Neural progenitor cell (in vitro differentiated cells): ENCODE results near the gene MINDY4B. TPM values are rescaled to one million over a fixed set of nuclear protein-coding genes. Genes with fewer than 3 reads are reported as not detected.

Experiments used
- DNase-seq: peaks from one replicate; pipeline ENCODE4 v3.0.0-alpha.2; 2016; ENCODE audit warnings: low spot score
- H2AFZ ChIP-seq: fragments of 200-600 bp; sonication (generic); replicated peaks from 2 replicates; pipeline ENCODE4 v1.6.1; 2016; ENCODE audit warnings: antibody characterized with exemption
- H3F3A ChIP-seq: fragments of 200-600 bp; sonication (generic); 2 replicates; pipeline ENCODE4 v1.6.1; 2016; ENCODE audit warnings: antibody characterized with exemption, low read depth
- H3K27ac ChIP-seq: fragments of 200-600 bp; sonication (generic); 2 replicates; pipeline ENCODE4 v1.5.1; 2016; ENCODE audit warnings: mild to moderate bottlenecking
- H3K27me3 ChIP-seq: fragments of 200-600 bp; sonication (generic); 2 replicates; pipeline ENCODE4 v1.6.1; 2016; ENCODE audit warnings: mild to moderate bottlenecking, moderate library complexity
- H3K36me3 ChIP-seq: fragments of 200-600 bp; sonication (generic); 2 replicates; pipeline ENCODE4 v1.5.1; 2016
- H3K4me1 ChIP-seq: fragments of 200-600 bp; sonication (generic); 2 replicates; pipeline ENCODE4 v1.6.1; 2016; ENCODE audit warnings: mixed run types
- H3K4me2 ChIP-seq: fragments of 200-600 bp; sonication (generic); 2 replicates; pipeline ENCODE4 v1.6.1; 2016
- H3K4me3 ChIP-seq: fragments of 200-600 bp; sonication (generic); 2 replicates; pipeline ENCODE4 v1.5.1; 2016
- H3K79me2 ChIP-seq: fragments of 200-600 bp; sonication (generic); 2 replicates; pipeline ENCODE4 v1.6.1; 2016; ENCODE audit warnings: low read depth
- H3K9ac ChIP-seq: fragments of 200-600 bp; sonication (generic); 2 replicates; pipeline ENCODE4 v1.6.1; 2016
- H3K9me3 ChIP-seq: fragments of 200-600 bp; sonication (generic); 2 replicates; pipeline ENCODE4 v1.5.1; 2016; ENCODE audit warnings: low read depth
- H4K20me1 ChIP-seq: fragments of 200-600 bp; sonication (generic); 2 replicates; pipeline ENCODE4 v1.6.1; 2016; ENCODE audit warnings: low read depth
- H3K27ac Mint-ChIP-seq: 3 replicates; pipeline ENCODE4 v1.8.0; 2021; ENCODE audit warnings: mixed read lengths
- H3K27me3 Mint-ChIP-seq: 2 replicates; pipeline ENCODE4 v1.8.0; 2022; ENCODE audit warnings: low read depth, mild to moderate bottlenecking, inconsistent platforms, moderate library complexity, mixed read lengths; ENCODE audit not compliant: insufficient read depth
- H3K36me3 Mint-ChIP-seq: 3 replicates; pipeline ENCODE4 v1.8.0; 2021; ENCODE audit warnings: mixed read lengths
- H3K4me1 Mint-ChIP-seq: 3 replicates; pipeline ENCODE4 v1.8.0; 2021; ENCODE audit warnings: mixed read lengths
- H3K4me3 Mint-ChIP-seq: 3 replicates; pipeline ENCODE4 v1.8.0; 2021; ENCODE audit warnings: mild to moderate bottlenecking, moderate library complexity, mixed read lengths
- H3K9me3 Mint-ChIP-seq: 3 replicates; pipeline ENCODE4 v1.8.0; 2020; ENCODE audit warnings: mixed read lengths
- EZH2 ChIP-seq: fragments of 200-600 bp; sonication (generic); IDR thresholded peaks from 2 replicates; pipeline ENCODE4 v1.6.1; 2017; ENCODE audit warnings: antibody characterized with exemption, mild to moderate bottlenecking, moderate library complexity
- EZH2phosphoT487 ChIP-seq: fragments of 200-600 bp; sonication (generic); IDR thresholded peaks from 2 replicates; pipeline ENCODE4 v1.6.1; 2017; ENCODE audit warnings: antibody characterized with exemption
- total RNA-seq: library from RNA; depleted of rRNA; stranded (reverse); fragments of >200 nt; gene quantifications from 2 replicates; pipeline ENCODE4 v1.2.3, GENCODE V29; 2015; ENCODE audit warnings: low replicate concordance
- TF ChIP-seq, protein P1 (sequence below): fragments of 200-600 bp; sonication (generic); IDR thresholded peaks from 2 replicates; pipeline ENCODE4 v1.5.1; 2017; ENCODE audit warnings: antibody characterized with exemption, mild to moderate bottlenecking

Gene MINDY4B
- total RNA-seq, 1 donor from 2014 or later: not detected

DNA sequence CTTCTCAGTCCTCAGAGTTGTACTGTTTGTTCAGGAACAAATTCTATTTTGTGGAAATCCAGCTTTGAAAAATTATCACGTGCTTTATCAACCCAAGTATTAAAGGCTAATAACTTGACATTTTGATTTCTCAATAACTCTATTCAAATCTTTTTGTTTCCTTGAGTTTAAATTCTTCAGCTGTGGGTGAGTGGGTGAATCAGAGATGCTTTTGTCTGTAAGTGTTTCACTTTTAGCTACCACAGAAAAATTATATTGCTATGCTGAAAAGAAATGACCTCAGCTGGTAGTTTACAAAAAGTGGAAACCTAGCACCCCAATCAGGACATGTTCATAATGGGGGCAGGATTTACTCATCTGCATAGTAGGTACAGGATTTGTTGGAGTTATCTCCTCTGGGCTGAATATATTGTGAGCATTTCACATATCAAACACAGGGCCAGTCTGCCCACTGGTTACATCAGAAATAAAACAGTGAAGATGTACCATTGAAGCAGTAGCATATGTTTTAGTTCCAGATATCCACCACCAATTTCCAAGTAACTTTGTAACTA, 30.5 kb downstream of the MINDY4B start:
- Mint-ChIP-seq H3K27ac (no peak overlapping the region), H3K9me3 (no peaks in the 10 kb centered on the region)
- no peak overlapping the region for H3K27ac ChIP-seq

GRCh38 chr3:150871192-150871591, 34.0 kb downstream of the MINDY4B start:
- Histone ChIP-seq H3K27ac (no peak overlapping the region), H4K20me1 (no peaks in the 10 kb centered on the region), H3K79me2 (no peaks in the 10 kb centered on the region), H3K36me3 (no peaks in the 10 kb centered on the region), H3K4me2 (no peak overlapping the region), H3K9ac (no peak overlapping the region), H2AFZ (no peak overlapping the region), H3F3A (no peaks in the 10 kb centered on the region), H3K9me3 (no peaks in the 10 kb centered on the region), H3K27me3 (no peaks in the 10 kb centered on the region), H3K4me3 (no peak overlapping the region), H3K4me1 (peaks cover 5% of the 10 kb centered on the region)
- DNase-seq: no peak
- no peaks in the 10 kb centered on the region for H3K36me3 Mint-ChIP-seq
- H3K27ac Mint-ChIP-seq: no peak overlapping the region
- TF ChIP-seq EZH2 (no peak), EZH2phosphoT487 (no peak)
- TF ChIP-seq, protein P1, sequence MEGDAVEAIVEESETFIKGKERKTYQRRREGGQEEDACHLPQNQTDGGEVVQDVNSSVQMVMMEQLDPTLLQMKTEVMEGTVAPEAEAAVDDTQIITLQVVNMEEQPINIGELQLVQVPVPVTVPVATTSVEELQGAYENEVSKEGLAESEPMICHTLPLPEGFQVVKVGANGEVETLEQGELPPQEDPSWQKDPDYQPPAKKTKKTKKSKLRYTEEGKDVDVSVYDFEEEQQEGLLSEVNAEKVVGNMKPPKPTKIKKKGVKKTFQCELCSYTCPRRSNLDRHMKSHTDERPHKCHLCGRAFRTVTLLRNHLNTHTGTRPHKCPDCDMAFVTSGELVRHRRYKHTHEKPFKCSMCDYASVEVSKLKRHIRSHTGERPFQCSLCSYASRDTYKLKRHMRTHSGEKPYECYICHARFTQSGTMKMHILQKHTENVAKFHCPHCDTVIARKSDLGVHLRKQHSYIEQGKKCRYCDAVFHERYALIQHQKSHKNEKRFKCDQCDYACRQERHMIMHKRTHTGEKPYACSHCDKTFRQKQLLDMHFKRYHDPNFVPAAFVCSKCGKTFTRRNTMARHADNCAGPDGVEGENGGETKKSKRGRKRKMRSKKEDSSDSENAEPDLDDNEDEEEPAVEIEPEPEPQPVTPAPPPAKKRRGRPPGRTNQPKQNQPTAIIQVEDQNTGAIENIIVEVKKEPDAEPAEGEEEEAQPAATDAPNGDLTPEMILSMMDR: no peak
- H3K4me1 Mint-ChIP-seq: peaks cover 3% of the 10 kb centered on the region
- no peaks in the 10 kb centered on the region for H3K9me3 Mint-ChIP-seq
- no peaks in the 10 kb centered on the region for H3K27me3 Mint-ChIP-seq
- H3K4me3 Mint-ChIP-seq: no peak overlapping the region

More for the DNA sequence above, 30.5 kb downstream of the MINDY4B start:
- no peak for DNase-seq
- Histone ChIP-seq H3K27me3 (no peaks in the 10 kb centered on the region), H3K79me2 (no peaks in the 10 kb centered on the region), H3K9me3 (no peaks in the 10 kb centered on the region), H4K20me1 (no peaks in the 10 kb centered on the region), H3K36me3 (no peaks in the 10 kb centered on the region), H3F3A (no peaks in the 10 kb centered on the region), H3K4me1 (no peaks in the 10 kb centered on the region), H2AFZ (no peak overlapping the region), H3K4me2 (no peak overlapping the region), H3K9ac (no peak overlapping the region), H3K4me3 (no peak overlapping the region)
- Mint-ChIP-seq H3K4me1 (peaks cover 8% of the 10 kb centered on the region), H3K36me3 (no peaks in the 10 kb centered on the region), H3K27me3 (no peaks in the 10 kb centered on the region), H3K4me3 (no peak overlapping the region)
- no peak for TF ChIP-seq EZH2phosphoT487
- TF ChIP-seq, protein P1: no peak
- TF ChIP-seq EZH2: no peak

- Mint-ChIP-seq H3K4me1 (peaks cover 3% of the 10 kb centered on the region), H3K9me3 (no peaks in the 10 kb centered on the region), H3K27me3 (no peaks in the 10 kb centered on the region), H3K4me3 (no peak overlapping the region), H3K27ac (no peak overlapping the region), H3K36me3 (no peaks in the 10 kb centered on the region)
- peaks cover 5% of the 10 kb centered on the region for H3K4me1 ChIP-seq
- no peaks in the 10 kb centered on the region for H3K9me3 ChIP-seq
- no peaks in the 10 kb centered on the region for H3K36me3 ChIP-seq
- no peak overlapping the region for H3K4me2 ChIP-seq
- H3K9ac ChIP-seq: no peak overlapping the region
- no peak for DNase-seq
- H3K79me2 ChIP-seq: no peaks in the 10 kb centered on the region
- H3K27me3 ChIP-seq: no peaks in the 10 kb centered on the region
- H3K4me3 ChIP-seq: no peak overlapping the region
- no peaks in the 10 kb centered on the region for H3F3A ChIP-seq
- TF ChIP-seq EZH2 (no peak), EZH2phosphoT487 (no peak)
- TF ChIP-seq, protein P1: no peak
- H4K20me1 ChIP-seq: no peaks in the 10 kb centered on the region
- H3K27ac ChIP-seq: no peak overlapping the region
- H2AFZ ChIP-seq: no peak overlapping the region
Measured at GRCh38 chr3:150870406-150870805, 34.8 kb downstream of the MINDY4B start.
